Measurements from ENCODE around the gene RBAK. TPM values are rescaled to one million over a fixed set of nuclear protein-coding genes. Genes with fewer than 3 reads are reported as not detected.
"Not testable (repeated sequence)": the region's sequence is repeated elsewhere in the genome, so short reads cannot be mapped to it uniquely, and the experiment has no call there.

Gene RBAK
- total RNA-seq, 1 donor from 2014 or later = 8.7 TPM

DNA sequence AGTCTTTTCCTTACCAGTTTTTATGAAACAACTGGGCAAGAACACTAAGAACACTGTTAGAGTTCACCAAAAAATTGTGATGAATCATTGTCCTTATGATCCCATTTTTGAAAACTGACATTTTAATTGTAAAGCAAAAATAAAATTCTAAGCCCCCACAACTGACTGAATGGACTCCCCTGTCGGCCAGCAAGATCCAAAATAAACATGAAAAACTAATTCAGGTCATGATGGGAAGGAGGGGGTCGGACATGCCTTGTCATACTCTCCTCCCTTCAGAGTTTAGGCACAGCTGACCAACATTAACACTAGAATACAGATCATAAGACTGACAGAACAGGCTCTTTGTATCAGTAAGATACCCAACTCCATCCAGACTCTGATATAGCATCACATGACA is 2.0 kb upstream of the RBAK start:
- DNase-seq = no peak
- ATAC-seq = no peak
- intact Hi-C loops (cut with micrococcal nuclease) = no loop called here

- intact Hi-C loops (cut with micrococcal nuclease); ATAC-seq; DNase-seq: not testable (repeated sequence)
Measured at GRCh38 chr7:5046397-5046732, 705 bp downstream of the RBAK start.

- DNase-seq; intact Hi-C loops (cut with micrococcal nuclease); ATAC-seq: not testable (repeated sequence)
Measured at GRCh38 chr7:5047127-5047526, 1.5 kb downstream of the RBAK start.

- ATAC-seq = no peak
- intact Hi-C loops (cut with micrococcal nuclease) = no loop called here
- no peak for DNase-seq
Measured at GRCh38 chr7:5050676-5051075, 5.0 kb downstream of the RBAK start.

DNA sequence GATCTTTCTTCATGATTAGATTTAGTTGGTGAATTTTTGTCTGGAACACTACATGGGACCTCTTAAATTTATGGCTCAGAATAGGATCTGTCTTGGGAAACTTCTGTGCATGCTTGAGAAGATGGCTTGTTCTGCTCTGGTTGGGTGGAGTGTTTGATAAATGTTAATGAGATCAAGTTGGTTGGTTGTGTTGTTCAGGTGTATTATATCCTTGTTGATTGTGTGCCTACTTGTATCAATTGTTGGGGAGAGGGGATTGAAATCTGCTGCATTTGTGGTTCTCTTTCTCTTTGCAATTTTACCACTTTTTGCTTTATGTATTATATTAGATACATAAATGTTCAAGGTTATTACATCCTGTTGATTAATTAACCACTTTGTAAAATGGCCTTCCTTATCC is 6.1 kb downstream of the RBAK start:
- DNase-seq; intact Hi-C loops (cut with micrococcal nuclease); ATAC-seq: not testable (repeated sequence)

- intact Hi-C loops (cut with micrococcal nuclease) = no loop called here
- DNase-seq = no peak
- ATAC-seq = no peak
Measured at GRCh38 chr7:5053175-5053574, 7.5 kb downstream of the RBAK start.

- no peak for ATAC-seq
- intact Hi-C loops (cut with micrococcal nuclease) = no loop called here
- DNase-seq = no peak
Measured at GRCh38 chr7:5063698-5064097, 18.0 kb downstream of the RBAK start.

GRCh38 chr7:5064391-5065106 is 18.9 kb downstream of the RBAK start:
- intact Hi-C loops (cut with micrococcal nuclease) = no loop called here
- ATAC-seq = no peak

DNA sequence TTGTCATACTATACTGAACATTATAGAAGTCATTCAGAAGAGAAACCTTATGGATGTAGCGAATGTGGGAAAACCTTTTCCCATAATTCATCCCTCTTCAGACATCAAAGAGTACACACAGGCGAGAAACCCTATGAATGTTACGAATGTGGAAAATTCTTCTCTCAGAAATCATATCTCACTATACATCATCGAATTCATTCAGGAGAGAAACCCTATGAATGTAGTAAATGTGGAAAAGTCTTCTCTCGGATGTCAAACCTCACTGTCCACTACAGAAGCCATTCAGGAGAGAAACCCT is 19.4 kb downstream of the RBAK start:
- intact Hi-C loops (cut with micrococcal nuclease) = no loop called here
- no peak for DNase-seq
- no peak for ATAC-seq

More at GRCh38 chr7:5064391-5065106, 18.9 kb downstream of the RBAK start:
- no peak for DNase-seq

DNA sequence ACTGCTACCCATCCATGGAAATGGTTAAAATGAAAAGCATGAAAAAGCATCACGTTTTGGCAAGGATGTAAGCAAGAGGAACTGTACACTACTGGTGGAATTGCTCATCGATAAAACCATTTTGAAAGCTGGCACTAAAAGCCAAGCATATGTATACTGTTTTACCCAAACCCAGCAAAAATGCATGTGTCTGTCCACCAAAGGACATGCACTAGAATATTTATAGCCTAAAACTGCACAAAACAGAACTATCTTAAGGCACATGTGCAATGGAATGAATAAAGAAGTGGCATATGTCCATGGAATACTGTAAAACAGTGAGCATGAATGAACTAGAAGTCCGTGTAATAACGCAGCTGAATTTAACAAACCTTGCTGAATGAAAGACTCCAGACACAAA is 22.9 kb downstream of the RBAK start:
- intact Hi-C loops (cut with micrococcal nuclease) = no loop called here
- no peak for ATAC-seq

DNA sequence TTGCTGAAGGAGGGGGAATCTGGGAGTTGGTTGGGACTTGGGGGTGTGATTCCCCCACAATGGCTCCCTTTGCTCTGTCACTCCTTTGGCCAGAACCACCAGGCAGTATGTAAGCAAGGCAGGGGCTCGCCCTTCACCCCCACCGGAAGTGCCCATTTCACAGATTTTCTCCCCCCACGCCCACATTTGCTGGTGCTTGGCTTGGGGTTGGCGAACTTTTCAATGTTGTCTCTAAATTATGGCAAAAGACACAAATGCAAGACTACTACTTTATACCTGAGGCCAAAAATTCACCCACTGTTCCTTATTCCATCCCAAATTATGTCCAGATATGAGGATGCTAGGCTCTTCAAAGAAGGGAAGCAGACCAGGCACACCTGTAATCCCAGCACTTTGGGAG is 24.5 kb downstream of the RBAK start:
- ATAC-seq (no peak), DNase-seq (no peak)
- intact Hi-C loops (cut with micrococcal nuclease) = no loop called here

More for the DNA sequence above, 22.9 kb downstream of the RBAK start:
- no peak for DNase-seq

DNA sequence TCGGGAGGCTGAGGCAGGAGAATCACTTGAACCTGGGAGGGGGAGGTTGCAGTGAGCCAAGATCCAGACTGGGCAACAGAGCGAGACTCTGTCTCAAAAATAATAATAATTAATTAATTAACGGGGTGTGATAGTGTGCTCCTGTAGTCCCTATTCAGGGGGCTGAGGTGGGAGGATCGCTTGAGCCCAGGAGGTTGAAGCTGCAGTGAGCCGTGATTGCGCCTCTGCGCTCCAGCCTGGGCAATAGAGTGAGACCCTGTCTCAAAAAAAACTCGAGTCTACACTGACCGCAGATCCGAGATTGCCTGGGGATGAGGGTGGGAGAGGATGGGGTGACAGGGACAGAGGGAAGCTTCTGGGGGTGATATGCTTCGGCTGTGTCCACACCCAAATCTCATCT is 29.5 kb downstream of the RBAK start:
- DNase-seq; intact Hi-C loops (cut with micrococcal nuclease); ATAC-seq: not testable (repeated sequence)

DNA sequence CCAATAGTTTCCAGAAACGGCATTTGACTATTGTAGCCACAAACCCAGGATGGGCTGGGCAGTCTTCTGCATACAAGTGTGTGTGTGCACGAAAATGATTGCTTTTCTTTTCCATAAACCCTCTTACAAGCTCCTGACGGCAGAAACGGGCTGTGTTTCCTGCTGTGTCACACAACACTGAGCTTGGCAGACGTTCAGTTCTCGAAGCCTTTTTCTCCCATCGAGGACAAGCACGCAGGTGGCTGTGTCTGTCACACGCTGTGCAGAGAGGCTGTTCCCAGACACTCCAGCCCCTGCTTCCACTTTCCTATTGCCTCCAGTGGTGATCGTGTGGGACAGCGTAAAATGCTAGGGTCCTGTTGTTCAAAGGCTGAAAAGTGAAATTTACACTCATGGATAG is 32.1 kb downstream of the RBAK start:
- DNase-seq = no peak
- intact Hi-C loops (cut with micrococcal nuclease) = no loop called here
- ATAC-seq = no peak

GRCh38 chr7:5082806-5083205 is 37.1 kb downstream of the RBAK start:
- no peak for DNase-seq
- intact Hi-C loops (cut with micrococcal nuclease) = no loop called here
- ATAC-seq = no peak

DNA sequence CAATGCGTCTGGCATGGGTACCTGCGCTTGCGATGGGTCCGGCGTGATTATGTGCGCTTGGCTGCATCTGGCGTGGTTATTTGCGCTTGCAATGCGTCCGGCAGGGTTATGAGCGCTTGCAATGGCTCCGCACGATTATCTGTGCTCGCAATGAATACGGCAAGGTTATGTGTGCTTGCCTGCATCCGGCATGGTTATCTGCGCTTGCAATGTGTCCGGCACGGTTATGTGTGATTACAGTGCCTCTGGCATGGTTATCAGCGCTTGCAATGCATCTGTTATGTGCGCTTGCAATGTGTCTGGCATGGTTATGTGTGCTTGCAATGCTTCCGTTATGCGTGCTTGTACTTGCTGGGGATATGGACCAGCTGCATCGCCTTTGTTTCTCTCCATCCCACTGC is 37.7 kb downstream of the RBAK start:
- ATAC-seq (no peak), DNase-seq (no peak)
- intact Hi-C loops (cut with micrococcal nuclease) = no loop called here

DNA sequence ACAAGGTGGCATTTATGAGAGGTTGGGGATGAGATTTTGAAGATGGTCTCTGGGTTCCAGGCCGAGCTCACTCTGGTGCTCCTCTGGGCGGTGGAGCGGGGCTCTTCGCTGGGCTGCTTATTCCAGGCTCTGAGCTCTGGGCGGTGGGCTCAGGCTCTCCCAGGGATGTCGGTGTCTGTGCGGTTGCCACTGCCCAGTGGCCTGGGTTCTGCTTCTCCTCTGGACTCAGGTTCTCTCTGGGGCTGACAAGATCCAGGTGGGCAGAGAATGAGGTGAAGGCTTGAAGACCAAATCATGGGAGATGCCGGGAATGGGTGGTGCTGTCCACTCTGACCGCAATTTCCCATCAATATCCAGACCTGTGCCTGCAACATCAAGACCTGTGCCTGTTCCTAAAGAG is 40.6 kb downstream of the RBAK start:
- no peak for DNase-seq
- intact Hi-C loops (cut with micrococcal nuclease) = no loop called here

GRCh38 chr7:5088228-5088833 is 42.7 kb downstream of the RBAK start:
- intact Hi-C loops (cut with micrococcal nuclease); DNase-seq; ATAC-seq: not testable (repeated sequence)

More for the DNA sequence above, 40.6 kb downstream of the RBAK start:
- ATAC-seq = no peak

DNA sequence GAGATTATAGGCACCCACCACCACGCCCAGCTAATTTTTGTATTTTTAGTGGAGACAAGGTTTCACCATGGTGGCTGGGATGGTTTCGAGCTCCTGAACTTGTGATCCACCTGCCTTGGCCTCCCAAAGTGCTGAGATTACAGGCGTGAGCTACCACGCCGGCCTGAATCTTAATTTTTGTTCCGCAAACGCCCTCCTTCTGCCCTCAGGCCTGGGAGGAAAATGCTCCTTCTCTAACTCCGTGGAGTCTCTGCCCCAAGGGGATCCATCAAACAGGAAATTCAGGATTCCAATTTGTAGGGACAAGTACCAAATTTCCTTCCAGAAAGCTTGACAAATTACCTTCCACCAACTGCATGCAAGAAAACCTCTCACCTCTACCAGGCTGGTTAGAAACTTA is 43.2 kb downstream of the RBAK start:
- intact Hi-C loops (cut with micrococcal nuclease) = no loop called here
- ATAC-seq (no peak), DNase-seq (no peak)

DNA sequence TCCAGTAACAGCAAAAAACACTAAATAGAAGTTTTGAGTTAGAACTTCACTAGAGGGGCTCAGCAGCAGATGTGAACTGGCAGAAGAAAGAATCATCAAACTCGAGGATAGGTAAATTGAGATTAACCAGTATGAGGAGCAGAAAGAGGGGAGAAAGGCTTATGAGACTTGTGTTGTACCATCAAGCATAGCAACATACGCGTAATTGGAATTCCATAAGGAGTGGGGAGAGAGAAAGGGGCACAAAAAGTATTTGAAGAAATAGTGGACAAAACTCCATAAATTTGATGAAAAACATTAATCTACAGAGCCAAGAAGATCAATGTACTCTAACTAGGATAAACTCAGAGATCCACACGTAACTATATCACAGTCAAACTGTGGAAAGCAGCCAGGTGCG is 48.3 kb downstream of the RBAK start:
- ATAC-seq (no peak), DNase-seq (no peak)
- intact Hi-C loops (cut with micrococcal nuclease) = no loop called here

DNA sequence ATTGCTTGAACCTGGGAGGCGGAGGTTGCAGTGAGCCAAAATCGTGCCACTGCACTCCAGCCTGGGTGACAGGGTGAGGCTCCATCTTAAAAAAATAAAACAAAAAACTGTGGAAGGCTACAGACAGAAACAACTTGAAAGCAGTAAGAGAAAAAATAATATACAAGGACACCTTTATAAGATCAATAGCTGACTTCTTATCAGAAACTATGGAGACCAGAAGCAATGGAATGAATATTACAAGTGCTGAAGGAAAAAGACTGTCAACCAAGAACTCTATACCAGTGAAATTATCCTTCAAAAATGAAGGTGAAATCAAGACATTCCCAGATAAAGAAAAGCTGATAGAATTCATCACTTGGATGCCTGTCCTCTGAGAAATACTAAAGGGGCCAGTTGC is 49.0 kb downstream of the RBAK start:
- DNase-seq = no peak
- no peak for ATAC-seq
- intact Hi-C loops (cut with micrococcal nuclease) = no loop called here

DNA sequence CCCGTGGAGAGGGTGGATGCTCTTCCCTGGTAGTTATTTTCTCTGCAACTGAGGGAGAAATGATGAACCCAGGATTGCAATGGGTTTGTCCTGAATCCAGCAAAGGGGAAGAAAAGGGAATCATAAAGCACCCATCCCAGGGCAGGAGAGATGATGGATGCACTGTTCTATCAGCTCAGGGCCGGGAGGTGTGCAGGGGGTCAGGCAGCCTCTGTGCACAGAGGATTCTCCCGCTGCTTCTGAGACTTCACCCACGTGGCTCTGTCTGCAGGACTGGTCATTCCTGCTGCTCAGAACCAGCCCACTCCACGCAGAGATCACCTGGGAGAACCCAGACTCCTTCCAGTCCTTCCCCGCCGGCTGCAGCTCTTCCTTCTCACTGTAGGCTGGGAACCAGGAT is 70.7 kb downstream of the RBAK start:
- DNase-seq (no peak), ATAC-seq (no peak)
- intact Hi-C loops (cut with micrococcal nuclease) = no loop called here
